Gastroesophageal sphincter (tissue), 4 donors: ENCODE results near the gene SIX3. TPM values are rescaled to one million over a fixed set of nuclear protein-coding genes. Genes with fewer than 3 reads are reported as not detected.
A peak's percentile ranks its signal among the peaks of the same experiment; 100 is the strongest.

ENCODE experiments used
- ATAC-seq: fragments of 150-250 bp; one replicate; pipeline ENCODE4 v1.9.1; 2016; ENCODE audit warnings: mild to moderate bottlenecking, moderate library complexity
- H3K27ac ChIP-seq, 4 donors: fragments of 200-600 bp; sonication (generic) in 3 of 4; 1 replicate in 3 of 4; 2 replicates in 1 of 4; pipeline ENCODE4 v1.5.1; 2016 to 2019
- H3K27me3 ChIP-seq: fragments of 200-600 bp; sonication (generic); one replicate; pipeline ENCODE4 v1.5.1; 2019
- H3K36me3 ChIP-seq, 2 donors: fragments of 200-600 bp; sonication (generic); one replicate each; pipeline ENCODE4 v1.5.1; 2019; ENCODE audit warnings: control low read depth in 1 of 2
- H3K4me1 ChIP-seq, 3 donors: fragments of 200-600 bp; sonication (generic); 1 replicate in 2 of 3; 2 replicates in 1 of 3; pipeline ENCODE4 v1.5.1; 2016 to 2019; ENCODE audit warnings: control low read depth in 2 of 3
- H3K4me3 ChIP-seq, 2 donors: fragments of 200-600 bp; sonication (generic); one replicate each; pipeline ENCODE4 v1.5.1; 2019; ENCODE audit warnings: mild to moderate bottlenecking in 1 of 2, moderate library complexity in 1 of 2
- H3K9me3 ChIP-seq, 3 donors: fragments of 200-600 bp; sonication (generic); one replicate each; pipeline ENCODE4 v1.5.1; 2017 to 2019; ENCODE audit warnings: control low read depth in 2 of 3
- CTCF ChIP-seq, 4 experiments: fragments of 200-600 bp in 2 of 4; fragments of 450-650 bp in 2 of 4; sonication (generic) in 1 of 4; IDR thresholded peaks; one replicate each; pipeline ENCODE4 v1.5.1; 2017 to 2019; ENCODE audit warnings: antibody characterized with exemption in 4 of 4, mild to moderate bottlenecking in 2 of 4, moderate library complexity in 2 of 4
- EP300 ChIP-seq: sonication (generic); formaldehyde crosslinking; IDR thresholded peaks from one replicate; pipeline ENCODE4 v1.6.1; 2017; ENCODE audit warnings: antibody characterized with exemption, mild to moderate bottlenecking
- POLR2A ChIP-seq, 2 donors: fragments of 450-650 bp; IDR thresholded peaks; one replicate each; pipeline ENCODE4 v1.6.1; 2017; ENCODE audit warnings: antibody characterized with exemption in 2 of 2, mild to moderate bottlenecking in 2 of 2, moderate library complexity in 1 of 2
- POLR2AphosphoS5 ChIP-seq: sonication (generic); formaldehyde crosslinking; IDR thresholded peaks from one replicate; pipeline ENCODE4 v1.6.1; 2017; ENCODE audit warnings: antibody characterized with exemption
- WGBS, 2 donors: methylation state at CpG; one replicate each; pipeline ENCODE4 v1.1.5; 2018; ENCODE audit warnings: low coverage in 1 of 2; 5-methylcytosine and 5-hydroxymethylcytosine counted together
- total RNA-seq, 4 donors: library from RNA; depleted of rRNA; stranded (reverse); fragments of >200 nt; gene quantifications; one replicate each; pipeline ENCODE4 v1.1.0, GENCODE V29; 2016

SIX3 gene
- total RNA-seq, 4 donors from 2014 or later, result 0.15 TPM; not detected in 3

GRCh38 chr2:44959855-44960254 lies 18.4 kb downstream of the SIX3 start:
- Histone ChIP-seq H3K36me3 (no peaks in the 10 kb centered on the region), H3K4me1 (peaks cover 0 to 14% (median 7%) of the 10 kb centered on the region in 3 donors), H3K9me3 (no peaks in the 10 kb centered on the region), H3K4me3 (no peak overlapping the region), H3K27me3 (peaks cover 89% of the 10 kb centered on the region), H3K27ac (peak overlapping the region in 1 of 4 donors; percentile 55)
- WGBS, 2 donors, result 63 to 92% methylated on average over 2 to 5 of the region's 6 CpGs
- TF ChIP-seq POLR2A (IDR thresholded peaks at IDR 0.05) (no peak), CTCF (IDR thresholded peaks at IDR 0.05) (no peak), EP300 (no peak), POLR2AphosphoS5 (no peak)
- ATAC-seq, result peak; percentile 24

DNA sequence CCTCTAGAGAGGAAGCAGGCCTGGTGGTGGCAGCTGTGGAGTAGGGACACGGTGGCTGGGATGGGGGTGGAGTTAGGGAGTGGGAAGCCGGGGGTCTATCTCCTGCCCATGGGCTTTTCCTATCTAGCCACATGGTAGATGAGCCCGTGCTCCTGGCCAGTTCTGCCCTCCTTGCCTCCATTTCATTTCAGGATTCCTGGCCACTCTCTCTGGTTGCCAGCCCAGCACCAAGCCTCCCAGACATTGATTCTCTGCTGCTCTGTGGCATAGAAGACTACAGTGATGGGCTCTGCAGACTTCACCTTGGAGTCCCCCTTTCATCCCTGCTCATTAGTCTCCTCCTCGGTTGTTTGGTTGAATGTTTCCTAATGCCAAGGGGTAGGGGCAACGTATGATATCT lies 19.4 kb downstream of the SIX3 start:
- Histone ChIP-seq H3K27me3 (peaks cover 89% of the 10 kb centered on the region), H3K9me3 (no peaks in the 10 kb centered on the region), H3K4me1 (peaks cover 0 to 4% (median 0%) of the 10 kb centered on the region in 3 donors), H3K36me3 (no peaks in the 10 kb centered on the region), H3K4me3 (no peak overlapping the region), H3K27ac (no peak overlapping the region)
- TF ChIP-seq CTCF (IDR thresholded peaks at IDR 0.05), result no peak
- no peak for TF ChIP-seq POLR2A (IDR thresholded peaks at IDR 0.05)
- no peak for TF ChIP-seq POLR2AphosphoS5
- WGBS, 2 donors, result 77 to 90% methylated on average over 5 of the region's 5 CpGs
- ATAC-seq, result no peak

GRCh38 chr2:44962176-44962695 lies 20.7 kb downstream of the SIX3 start:
- TF ChIP-seq CTCF (IDR thresholded peaks at IDR 0.05) (no peak), POLR2AphosphoS5 (no peak)
- H3K27ac ChIP-seq, result no peak overlapping the region
- H3K4me1 ChIP-seq, result no peaks in the 10 kb centered on the region
- no peak for ATAC-seq
- no peak overlapping the region for H3K4me3 ChIP-seq
- no peaks in the 10 kb centered on the region for H3K9me3 ChIP-seq
- WGBS, 2 donors, result 55% methylated on average over 2 of the region's 5 CpGs; no CpG with 5 or more reads in 1 of the 2 donors
- no peaks in the 10 kb centered on the region for H3K36me3 ChIP-seq
- H3K27me3 ChIP-seq, result peaks cover 87% of the 10 kb centered on the region

- no peak overlapping the region for H3K4me3 ChIP-seq
- WGBS, 2 donors, result 23 to 48% methylated on average over 4 to 8 of the region's 16 CpGs
- no peaks in the 10 kb centered on the region for H3K9me3 ChIP-seq
- peaks cover 64% of the 10 kb centered on the region for H3K27me3 ChIP-seq
- H3K36me3 ChIP-seq, result no peaks in the 10 kb centered on the region
- ATAC-seq, result no peak
- no peaks in the 10 kb centered on the region for H3K4me1 ChIP-seq
- H3K27ac ChIP-seq, result no peak overlapping the region
- no peak for TF ChIP-seq CTCF (IDR thresholded peaks at IDR 0.05)
- TF ChIP-seq EP300, result no peak
- TF ChIP-seq POLR2A (IDR thresholded peaks at IDR 0.05), result no peak
- no peak for TF ChIP-seq POLR2AphosphoS5
Measured at GRCh38 chr2:44964752-44965236, 23.3 kb downstream of the SIX3 start.

DNA sequence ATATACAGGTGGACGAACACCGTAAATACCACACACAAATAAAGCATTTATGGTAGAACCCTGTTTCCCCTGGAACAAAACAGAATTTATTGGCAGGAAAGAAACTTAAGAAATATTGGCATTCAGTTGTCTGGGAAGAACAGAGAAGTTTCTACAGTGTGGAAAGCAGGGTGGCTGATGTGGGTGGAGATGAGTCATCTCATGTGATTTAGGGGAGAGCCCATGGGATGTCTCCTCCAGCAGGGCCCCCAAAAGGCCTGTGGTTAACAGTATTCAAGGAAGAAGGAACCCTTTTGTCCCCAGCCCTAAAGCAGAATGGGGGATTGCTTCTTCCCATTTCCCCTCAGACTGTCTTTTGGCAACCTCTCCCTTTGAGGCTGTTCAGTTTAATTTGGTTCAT lies 24.2 kb downstream of the SIX3 start:
- H3K27ac ChIP-seq, result no peak overlapping the region
- no peak for ATAC-seq

More for the DNA sequence above, 24.2 kb downstream of the SIX3 start:
- Histone ChIP-seq H3K27me3 (peaks cover 58% of the 10 kb centered on the region), H3K4me1 (no peaks in the 10 kb centered on the region), H3K4me3 (no peak overlapping the region), H3K9me3 (no peaks in the 10 kb centered on the region), H3K36me3 (no peaks in the 10 kb centered on the region)
- WGBS, 2 donors, result 100% methylated on average over 2 of the region's 2 CpGs; no CpG with 5 or more reads in 1 of the 2 donors
- no peak for TF ChIP-seq EP300
